Renal pelvis (tissue), 3 donors: ENCODE data around the gene PPM1J. TPM values are rescaled to one million over a fixed set of nuclear protein-coding genes. Genes with fewer than 3 reads are reported as not detected.

Experiments used
- polyA plus RNA-seq, 3 donors: library from polyadenylated mRNA; unstranded; fragments of 120-200 nt; gene quantifications; one replicate each; pipeline ENCODE4 v1.2.1, GENCODE V29; 2013; ENCODE audit not compliant: insufficient read length in 3 of 3

PPM1J gene
- polyA plus RNA-seq, 3 donors, result 1.3 to 2.0 (median 1.5) TPM

Other genes with a start within 250 kb of the PPM1J start
- gene WNT2B, start 206.4 kb downstream of the PPM1J start, polyA plus RNA-seq, result 1 to 10 TPM; 2.9 to 4.6 (median 3.3) TPM
- gene ST7L, start 96.2 kb downstream of the PPM1J start, polyA plus RNA-seq, result 10 to 100 TPM; 23.2 to 31.6 (median 28.9) TPM
- gene CAPZA1, start 95.5 kb downstream of the PPM1J start, polyA plus RNA-seq, result 100 to 1,000 TPM; 127 to 128 (median 128) TPM
- gene MOV10, start 40.7 kb downstream of the PPM1J start, polyA plus RNA-seq, result 10 to 100 TPM; 77.7 to 84.6 (median 81.0) TPM
- 100 to 1,000 TPM; 218 to 265 (median 230) TPM for gene RHOC, start 8.2 kb downstream of the PPM1J start, polyA plus RNA-seq
- 10 to 100 TPM; 53.2 to 60.5 (median 59.8) TPM for gene SLC16A1, start 240.9 kb upstream of the PPM1J start, polyA plus RNA-seq